ENCODE measurements around the gene CRTC1. TPM values are rescaled to one million over a fixed set of nuclear protein-coding genes. Genes with fewer than 3 reads are reported as not detected.

The CRTC1 gene
- total and polyA plus RNA-seq, 9 of the 15 experiments (the other 6 are each of a cell fraction or from before 2014, with no cell fraction given) = 0.25 to 3.8 (median 1.2) TPM; not detected in 2

- TF ChIP-seq E2F6 (IDR thresholded peaks at IDR 0.05; ENCODE audit: borderline replicate concordance in 1 of 2, extremely low read depth in 1 of 2, insufficient read depth in 1 of 2, insufficient read length in 1 of 2, low read depth in 1 of 2, low read length in 1 of 2, poor library complexity in 1 of 2, severe bottlenecking in 1 of 2) = no peak
- no peak for TF ChIP-seq THAP12 (CRISPR knock-in tag; IDR thresholded peaks at IDR 0.05)
- no peak for TF ChIP-seq PHTF2 (CRISPR knock-in tag; IDR thresholded peaks at IDR 0.05)
- no peak for TF ChIP-seq NCOA2 (IDR thresholded peaks at IDR 0.05; ENCODE audit: partially characterized antibody in 2 of 2)
- TF ChIP-seq RFX7 (CRISPR knock-in tag; IDR thresholded peaks at IDR 0.05) = no peak
- no peak for TF ChIP-seq SNRNP70 (optimal IDR thresholded peaks at IDR 0.05; ENCODE audit: low read depth, low read length)
- TF ChIP-seq KDM5B (IDR thresholded peaks at IDR 0.05; ENCODE audit: insufficient replicate concordance, low read depth, low read length) = peak; percentile 26
- no peak for TF ChIP-seq GTF2F1 (IDR thresholded peaks at IDR 0.05; ENCODE audit: low read depth, low read length)
- TF ChIP-seq POU5F1 (IDR thresholded peaks at IDR 0.05; ENCODE audit: borderline replicate concordance, low read depth, low read length, partially characterized antibody) = no peak
- TF ChIP-seq ASH1L (IDR thresholded peaks at IDR 0.05; ENCODE audit: borderline replicate concordance, low read depth, partially characterized antibody) = no peak
- peak; percentile 78; the same call in 1 of the 2 replicates for TF ChIP-seq SOX6 (IDR thresholded peaks at IDR 0.05)
- no peak for TF ChIP-seq CREB3L1 (IDR thresholded peaks at IDR 0.05; ENCODE audit: borderline replicate concordance, low read depth)
- TF ChIP-seq IFI16 (CRISPR knock-in tag; IDR thresholded peaks at IDR 0.05) = no peak
- TF ChIP-seq POLR2G (IDR thresholded peaks at IDR 0.05; ENCODE audit: low read depth, low read length) = 0 out of 2 replicates have a peak, but pooled peaks have one; percentile 14
- no peak for TF ChIP-seq ATF3 (IDR thresholded peaks at IDR 0.05)
- no peak for TF ChIP-seq ATF3 (CRISPR knock-in tag; conservative IDR thresholded peaks at IDR 0.05)
- TF ChIP-seq GABPB1 (CRISPR knock-in tag; IDR thresholded peaks at IDR 0.05) = 0 out of 2 replicates have a peak, but pooled peaks have one; percentile 58
- no peak for TF ChIP-seq SMARCB1 (IDR thresholded peaks at IDR 0.05; ENCODE audit: insufficient read length, low read depth)
- no peak for TF ChIP-seq ZNF785 (CRISPR knock-in tag; IDR thresholded peaks at IDR 0.05)
- TF ChIP-seq TAF15 (IDR thresholded peaks at IDR 0.05; ENCODE audit: low read depth, low read length) = no peak
- no peak for TF ChIP-seq ZBTB7A (IDR thresholded peaks at IDR 0.05; ENCODE audit: borderline replicate concordance, control insufficient read depth, low read depth, low read length)
These were observed 59.6 kb downstream of the CRTC1 start (continued) for GRCh38 chr19:18742838-18743783.

Measured in K562 (cell line).